Measurements from ENCODE around the gene A2ML1.
"Not testable (repeated sequence)": the region's sequence is repeated elsewhere in the genome, so short reads cannot be mapped to it uniquely, and the experiment has no call there.

The A2ML1 gene

GRCh38 chr12:8813572-8814357 is 8.7 kb upstream of the A2ML1 start:
- DNase-seq (ENCODE audit: low read depth) = no peak
- H3K4me3 ChIP-seq (ENCODE audit: low read depth, low read length) = no peak overlapping the region
- TF ChIP-seq CTCF (IDR thresholded peaks at IDR 0.05; ENCODE audit: low read depth, low read length, missing control alignments) = no peak

- DNase-seq (ENCODE audit: low read depth) = no peak
- TF ChIP-seq CTCF (IDR thresholded peaks at IDR 0.05; ENCODE audit: low read depth, low read length, missing control alignments) = no peak
- H3K4me3 ChIP-seq (ENCODE audit: low read depth, low read length) = no peak overlapping the region
These were observed 5.9 kb upstream of the A2ML1 start for GRCh38 chr12:8816448-8817050.

- DNase-seq (ENCODE audit: low read depth) = no peak
- TF ChIP-seq CTCF (IDR thresholded peaks at IDR 0.05; ENCODE audit: low read depth, low read length, missing control alignments) = no peak
- H3K4me3 ChIP-seq (ENCODE audit: low read depth, low read length) = no peak overlapping the region
These were observed 4.6 kb upstream of the A2ML1 start for GRCh38 chr12:8817856-8818255.

- no peak for DNase-seq (ENCODE audit: low read depth)
- H3K4me3 ChIP-seq (ENCODE audit: low read depth, low read length) = no peak overlapping the region
- no peak for TF ChIP-seq CTCF (IDR thresholded peaks at IDR 0.05; ENCODE audit: low read depth, low read length, missing control alignments)
These were observed 3.9 kb upstream of the A2ML1 start for GRCh38 chr12:8818526-8818925.

GRCh38 chr12:8819666-8819980 is 2.8 kb upstream of the A2ML1 start:
- TF ChIP-seq CTCF (IDR thresholded peaks at IDR 0.05; ENCODE audit: low read depth, low read length, missing control alignments) = no peak
- DNase-seq (ENCODE audit: low read depth) = no peak
- H3K4me3 ChIP-seq (ENCODE audit: low read depth, low read length) = no peak overlapping the region

GRCh38 chr12:8820676-8821407 is 1.6 kb upstream of the A2ML1 start:
- DNase-seq (ENCODE audit: low read depth); H3K4me3 ChIP-seq (ENCODE audit: low read depth, low read length): not testable (repeated sequence)

GRCh38 chr12:8821591-8821990 is 830 bp upstream of the A2ML1 start:
- TF ChIP-seq CTCF (IDR thresholded peaks at IDR 0.05; ENCODE audit: low read depth, low read length, missing control alignments) = no peak
- no peak overlapping the region for H3K4me3 ChIP-seq (ENCODE audit: low read depth, low read length)
- DNase-seq (ENCODE audit: low read depth) = no peak
